ENCODE measurements around the gene FAM53A. TPM values are rescaled to one million over a fixed set of nuclear protein-coding genes. Genes with fewer than 3 reads are reported as not detected.

FAM53A gene
- total RNA-seq, 4 donors from 2014 or later, result 0.22 to 2.5 (median 0.47) TPM

DNA sequence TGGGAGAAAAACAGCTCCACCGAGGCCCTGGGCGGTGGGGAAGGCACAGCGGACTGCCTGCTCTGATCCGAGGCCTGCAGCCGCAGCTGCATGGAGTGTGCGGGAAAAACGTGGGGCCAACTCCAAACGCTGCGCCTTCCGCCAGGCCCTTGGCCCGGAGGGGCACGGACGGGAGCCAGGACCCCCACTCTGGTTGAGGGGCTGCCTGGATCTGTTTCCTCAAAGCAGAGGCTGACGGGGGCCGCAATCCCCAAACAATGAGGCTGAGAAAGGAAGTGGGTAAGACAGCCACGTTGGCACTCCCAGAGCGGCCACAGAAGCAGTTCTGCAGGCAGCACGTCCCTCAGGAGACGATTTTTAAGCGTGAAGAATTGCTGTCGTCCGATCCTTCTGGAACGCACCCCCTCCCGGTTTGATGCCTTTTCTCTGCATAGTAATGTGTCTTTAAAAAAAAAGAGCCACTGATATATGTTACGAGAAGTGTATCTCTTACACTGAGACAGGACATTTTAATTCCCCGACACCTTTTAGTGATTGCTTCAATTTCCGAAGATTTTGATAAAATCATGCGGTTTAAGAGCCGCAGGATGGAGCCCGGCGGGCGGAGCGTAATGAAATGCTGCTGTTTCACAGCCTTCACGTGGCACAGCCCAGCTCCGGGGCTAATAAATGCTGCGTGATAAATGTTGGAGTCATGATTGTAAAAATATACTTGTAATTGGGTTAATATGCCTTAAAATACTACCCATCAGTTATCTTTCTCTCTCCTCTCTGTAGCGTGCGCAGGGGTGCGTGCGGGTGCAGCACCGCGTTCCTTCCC is 85.7 kb downstream of the FAM53A start:
- Histone ChIP-seq H3K4me1 (no peaks in the 10 kb centered on the region), H3K27me3 (peaks cover 0 to 68% (median 0%) of the 10 kb centered on the region in 4 donors), H3K4me3 (no peak overlapping the region), H3K36me3 (no peaks in the 10 kb centered on the region), H3K9me3 (no peaks in the 10 kb centered on the region), H3K27ac (no peak overlapping the region)
- intact Hi-C loops (cut with DNase I), result no loop called here
- no peak for DNase-seq
- WGBS, 2 donors, result 87% methylated on average over 26 to 35 of the region's 42 CpGs
- TF ChIP-seq POLR2A (IDR thresholded peaks at IDR 0.05), result no peak
- TF ChIP-seq, protein P1, sequence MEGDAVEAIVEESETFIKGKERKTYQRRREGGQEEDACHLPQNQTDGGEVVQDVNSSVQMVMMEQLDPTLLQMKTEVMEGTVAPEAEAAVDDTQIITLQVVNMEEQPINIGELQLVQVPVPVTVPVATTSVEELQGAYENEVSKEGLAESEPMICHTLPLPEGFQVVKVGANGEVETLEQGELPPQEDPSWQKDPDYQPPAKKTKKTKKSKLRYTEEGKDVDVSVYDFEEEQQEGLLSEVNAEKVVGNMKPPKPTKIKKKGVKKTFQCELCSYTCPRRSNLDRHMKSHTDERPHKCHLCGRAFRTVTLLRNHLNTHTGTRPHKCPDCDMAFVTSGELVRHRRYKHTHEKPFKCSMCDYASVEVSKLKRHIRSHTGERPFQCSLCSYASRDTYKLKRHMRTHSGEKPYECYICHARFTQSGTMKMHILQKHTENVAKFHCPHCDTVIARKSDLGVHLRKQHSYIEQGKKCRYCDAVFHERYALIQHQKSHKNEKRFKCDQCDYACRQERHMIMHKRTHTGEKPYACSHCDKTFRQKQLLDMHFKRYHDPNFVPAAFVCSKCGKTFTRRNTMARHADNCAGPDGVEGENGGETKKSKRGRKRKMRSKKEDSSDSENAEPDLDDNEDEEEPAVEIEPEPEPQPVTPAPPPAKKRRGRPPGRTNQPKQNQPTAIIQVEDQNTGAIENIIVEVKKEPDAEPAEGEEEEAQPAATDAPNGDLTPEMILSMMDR (IDR thresholded peaks at IDR 0.05), result no peak

DNA sequence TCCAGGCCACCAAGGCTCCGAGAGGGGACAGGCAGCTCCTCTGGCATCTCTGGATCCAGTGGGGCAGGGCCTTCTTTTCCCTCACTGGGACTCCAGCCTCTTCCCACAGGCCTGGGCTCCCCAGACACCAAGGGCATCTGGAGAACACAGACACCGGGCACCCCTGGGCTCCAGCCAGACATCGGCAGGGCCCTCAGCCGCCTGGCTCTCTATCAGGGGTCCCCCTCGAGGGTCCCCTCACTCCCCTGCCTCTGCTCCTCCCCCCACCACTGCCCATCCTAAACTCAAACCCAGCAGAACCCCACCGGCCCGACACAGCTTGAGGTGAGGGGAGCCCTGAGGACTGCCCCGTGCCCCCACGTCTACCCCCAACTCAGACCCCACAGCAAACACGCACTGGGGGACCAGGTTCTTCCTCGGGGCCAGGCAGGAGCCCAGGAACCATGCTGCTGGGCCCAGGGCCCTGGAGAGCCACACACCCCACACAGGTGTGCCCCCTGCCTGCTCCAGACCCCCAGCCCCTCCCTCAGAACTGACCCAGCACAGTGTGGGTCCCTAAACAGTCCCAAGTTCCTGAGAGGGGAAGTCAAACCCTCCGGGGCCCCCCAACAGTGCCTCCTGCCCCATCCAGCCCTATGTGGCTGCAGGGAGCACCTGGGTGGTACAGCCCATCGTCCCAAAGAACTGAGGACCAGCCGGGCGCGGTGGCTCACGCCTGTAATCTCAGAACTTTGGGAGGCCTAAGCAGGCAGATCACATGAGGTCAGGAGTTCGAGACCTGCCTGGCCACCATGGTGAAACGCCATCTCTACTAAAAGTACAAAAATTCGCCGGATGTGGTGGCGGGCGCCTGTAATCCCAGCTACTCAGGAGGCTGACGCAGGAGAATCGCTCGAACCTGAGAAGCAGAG is 86.8 kb downstream of the FAM53A start:
- no peak for TF ChIP-seq POLR2A (IDR thresholded peaks at IDR 0.05)
- TF ChIP-seq, protein P1 (IDR thresholded peaks at IDR 0.05), result no peak
- H3K27ac ChIP-seq, result no peak overlapping the region
- H3K27me3 ChIP-seq, result peaks cover 0 to 57% (median 0%) of the 10 kb centered on the region in 4 donors
- DNase-seq, result no peak
- intact Hi-C loops (cut with DNase I), result no loop called here
- H3K4me3 ChIP-seq, result no peak overlapping the region
- no peaks in the 10 kb centered on the region for H3K4me1 ChIP-seq
- peaks cover 0 to 2% (median 0%) of the 10 kb centered on the region in 3 donors for H3K9me3 ChIP-seq
- no peaks in the 10 kb centered on the region for H3K36me3 ChIP-seq
- WGBS, 2 donors, result 90 to 93% methylated on average over 10 to 12 of the region's 26 CpGs

DNA sequence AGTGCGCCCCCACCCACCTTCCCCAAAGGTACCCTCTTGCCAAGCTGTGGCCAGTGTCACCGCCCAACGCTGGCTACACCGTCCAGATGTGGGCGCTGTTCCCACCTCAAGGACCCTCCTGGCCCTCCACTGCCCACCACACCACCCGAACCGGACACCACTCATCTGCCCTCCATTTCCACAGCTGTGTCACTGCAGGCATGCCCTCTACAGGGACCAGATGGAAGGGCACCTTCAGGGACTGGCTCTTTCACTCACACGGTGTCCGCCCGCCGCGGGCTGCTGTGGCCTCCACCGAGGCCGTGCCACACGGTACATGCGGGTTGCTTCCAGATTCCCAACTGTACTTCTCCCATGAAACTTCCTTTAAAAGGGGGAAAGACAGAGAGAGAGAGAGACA is 87.7 kb downstream of the FAM53A start:
- H3K9me3 ChIP-seq, result peaks cover 0 to 11% (median 2%) of the 10 kb centered on the region in 3 donors
- WGBS, 2 donors, result 80 to 92% methylated on average over 7 to 14 of the region's 16 CpGs
- intact Hi-C loops (cut with DNase I), result no loop called here
- no peak overlapping the region for H3K4me3 ChIP-seq
- no peak overlapping the region for H3K27ac ChIP-seq
- TF ChIP-seq, protein P1 (IDR thresholded peaks at IDR 0.05), result no peak
- TF ChIP-seq POLR2A (IDR thresholded peaks at IDR 0.05), result no peak
- H3K27me3 ChIP-seq, result peaks cover 0 to 48% (median 0%) of the 10 kb centered on the region in 4 donors
- H3K4me1 ChIP-seq, result no peaks in the 10 kb centered on the region
- no peak for DNase-seq
- H3K36me3 ChIP-seq, result no peaks in the 10 kb centered on the region

DNA sequence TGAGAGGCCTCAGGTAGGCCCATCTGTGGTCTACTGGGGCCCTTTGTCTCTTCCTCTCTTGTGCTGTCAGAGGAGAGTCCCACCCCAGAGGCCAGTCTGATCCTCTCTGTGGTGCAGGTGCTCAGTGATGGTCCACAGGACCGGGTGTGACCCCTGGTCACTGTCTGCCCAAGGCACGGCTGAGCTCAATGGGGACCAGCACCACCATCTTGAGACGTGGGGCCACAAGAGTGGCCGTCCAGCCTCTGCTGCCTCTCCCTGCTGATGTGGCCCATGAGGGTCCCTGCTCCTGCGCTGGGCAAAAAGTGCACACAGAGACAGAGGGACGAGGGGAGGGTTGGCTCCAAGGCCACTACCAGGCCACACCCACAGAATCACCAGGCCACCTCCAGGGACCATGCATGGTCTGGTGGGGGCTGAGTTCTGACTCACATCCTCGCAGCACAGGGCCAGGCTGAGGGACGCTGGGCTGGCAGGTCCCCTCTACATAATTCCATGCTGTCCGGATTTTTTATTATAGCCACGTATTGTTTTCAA is 88.3 kb downstream of the FAM53A start:
- H3K27me3 ChIP-seq, result peaks cover 0 to 46% (median 0%) of the 10 kb centered on the region in 4 donors
- H3K4me3 ChIP-seq, result no peak overlapping the region
- intact Hi-C loops (cut with DNase I), result no loop called here
- peaks cover 0 to 16% (median 8%) of the 10 kb centered on the region in 3 donors for H3K9me3 ChIP-seq
- no peaks in the 10 kb centered on the region for H3K4me1 ChIP-seq
- H3K27ac ChIP-seq, result no peak overlapping the region
- WGBS, 2 donors, result 95% methylated on average over 3 to 4 of the region's 10 CpGs
- TF ChIP-seq POLR2A (IDR thresholded peaks at IDR 0.05), result no peak
- TF ChIP-seq, protein P1 (IDR thresholded peaks at IDR 0.05), result no peak
- no peak for DNase-seq
- no peaks in the 10 kb centered on the region for H3K36me3 ChIP-seq
